GM12874 (cell line): Measurements from ENCODE around the gene ZNF587B.

Experiments
- CTCF ChIP-seq: IDR thresholded peaks from 2 replicates; pipeline ENCODE4 v1.5.1; 2011; ENCODE audit warnings: low read depth, mild to moderate bottlenecking, control low read depth, low read length, moderate library complexity; ENCODE audit not compliant: insufficient read depth

The ZNF587B gene

GRCh38 chr19:57830071-57830602 lies at the start of gene ZNF587B:
ZNF587B (plus strand) TSS chr19:57830299; CDS start chr19:57830529, 230 bp downstream.
- TF ChIP-seq CTCF, result peak; percentile 23; the same call in 1 of the 2 replicates

- no peak for TF ChIP-seq CTCF
Observed at GRCh38 chr19:57786286-57786685, 43.8 kb upstream of the ZNF587B start.

GRCh38 chr19:57786906-57787305 lies 43.2 kb upstream of the ZNF587B start:
- TF ChIP-seq CTCF, result no peak

GRCh38 chr19:57788114-57788692 lies 41.9 kb upstream of the ZNF587B start:
- TF ChIP-seq CTCF, result no peak

GRCh38 chr19:57789288-57789687 lies 40.8 kb upstream of the ZNF587B start:
- TF ChIP-seq CTCF, result no peak

GRCh38 chr19:57800696-57801095 lies 29.4 kb upstream of the ZNF587B start:
- no peak for TF ChIP-seq CTCF

- no peak for TF ChIP-seq CTCF
Observed at GRCh38 chr19:57802269-57802668, 27.8 kb upstream of the ZNF587B start.
